OCI-LY3 (cell line): ENCODE results near the gene SLC49A4.

Experiments used
- H2AFZ ChIP-seq: fragments of 200-600, 300-600 bp; shearing (Covaris generic); 2 replicates; pipeline ENCODE4 v1.6.0; 2014; ENCODE audit warnings: antibody characterized with exemption, low read depth, low read length
- H3K27ac ChIP-seq: fragments of 200-600, 300-600 bp; sonication (generic); 2 replicates; pipeline ENCODE4 v1.5.1; 2014; ENCODE audit warnings: mild to moderate bottlenecking, low read length, moderate library complexity, mixed read lengths
- H3K27me3 ChIP-seq: fragments of 200-600, 300-600 bp; sonication (generic); 2 replicates; pipeline ENCODE4 v1.6.1; 2014; ENCODE audit warnings: low read depth, low read length, mixed read lengths
- H3K36me3 ChIP-seq: fragments of 200-600, 300-600 bp; sonication (generic); replicated peaks from 2 replicates; pipeline ENCODE3; 2014; ENCODE audit warnings: low read depth, low read length, mixed read lengths
- H3K4me1 ChIP-seq: fragments of 300-600, 200-600 bp; sonication (generic); 2 replicates; pipeline ENCODE4 v1.6.1; 2014; ENCODE audit warnings: low read length, mixed read lengths
- H3K4me2 ChIP-seq: fragments of 200-600, 300-600 bp; sonication (generic); 2 replicates; pipeline ENCODE4 v1.6.1; 2014; ENCODE audit warnings: low read length, mixed read lengths
- H3K4me3 ChIP-seq: fragments of 300-600, 200-600 bp; sonication (generic); 2 replicates; pipeline ENCODE4 v1.5.1; 2014; ENCODE audit warnings: antibody characterized with exemption, mild to moderate bottlenecking, low read length, moderate library complexity
- H3K79me2 ChIP-seq: fragments of 300-600, 200-600 bp; shearing (Covaris generic); 2 replicates; pipeline ENCODE4 v1.6.1; 2014; ENCODE audit warnings: mild to moderate bottlenecking, low read length, mixed read lengths
- H3K9ac ChIP-seq: fragments of 300-600, 200-600 bp; shearing (Covaris generic); 2 replicates; pipeline ENCODE4 v1.6.0; 2014; ENCODE audit warnings: mild to moderate bottlenecking, low read length, moderate library complexity
- H3K9me3 ChIP-seq: fragments of 200-600, 300-600 bp; shearing (Covaris generic); 2 replicates; pipeline ENCODE4 v1.6.1; 2014; ENCODE audit warnings: low read length, mixed read lengths; ENCODE audit not compliant: insufficient read depth
- H4K20me1 ChIP-seq: fragments of 200-600, 300-600 bp; sonication (generic); 2 replicates; pipeline ENCODE4 v1.6.1; 2016; ENCODE audit warnings: low read length, mixed read lengths; ENCODE audit not compliant: insufficient read depth
- CTCF ChIP-seq: fragments of 200-600, 300-600 bp; sonication (generic); IDR thresholded peaks from 2 replicates; pipeline ENCODE4 v1.5.1; 2014; ENCODE audit warnings: antibody characterized with exemption, low read length, low read depth
- EZH2phosphoT487 ChIP-seq: fragments of 200-600 bp; shearing (Covaris generic); IDR thresholded peaks from 2 replicates; pipeline ENCODE4 v1.6.1; 2018; ENCODE audit warnings: antibody characterized with exemption, mixed run types, low read depth

Gene SLC49A4

GRCh38 chr3:122880624-122881023 is 85.8 kb downstream of the SLC49A4 start:
- Histone ChIP-seq H2AFZ (no peak overlapping the region), H3K9ac (no peak overlapping the region), H3K9me3 (no peaks in the 10 kb centered on the region), H3K36me3 (no peaks in the 10 kb centered on the region), H3K4me3 (no peak overlapping the region), H3K79me2 (no peaks in the 10 kb centered on the region), H4K20me1 (no peaks in the 10 kb centered on the region), H3K4me2 (no peak overlapping the region), H3K27me3 (no peaks in the 10 kb centered on the region), H3K27ac (no peak overlapping the region), H3K4me1 (peaks cover 8% of the 10 kb centered on the region)
- TF ChIP-seq EZH2phosphoT487, result no peak

- H4K20me1 ChIP-seq, result no peaks in the 10 kb centered on the region
- no peaks in the 10 kb centered on the region for H3K9me3 ChIP-seq
- H3K36me3 ChIP-seq, result no peaks in the 10 kb centered on the region
- no peak overlapping the region for H3K4me2 ChIP-seq
- peaks cover 6% of the 10 kb centered on the region; the same call in 1 of the 2 replicates for H3K4me1 ChIP-seq
- H3K27ac ChIP-seq, result no peak overlapping the region
- TF ChIP-seq CTCF, result no peak
- TF ChIP-seq EZH2phosphoT487, result no peak
- H3K4me3 ChIP-seq, result no peak overlapping the region
- no peaks in the 10 kb centered on the region for H3K79me2 ChIP-seq
- H3K9ac ChIP-seq, result no peak overlapping the region
- H2AFZ ChIP-seq, result no peak overlapping the region
- no peaks in the 10 kb centered on the region for H3K27me3 ChIP-seq
Measured at GRCh38 chr3:122882361-122882947, 87.6 kb downstream of the SLC49A4 start.

DNA sequence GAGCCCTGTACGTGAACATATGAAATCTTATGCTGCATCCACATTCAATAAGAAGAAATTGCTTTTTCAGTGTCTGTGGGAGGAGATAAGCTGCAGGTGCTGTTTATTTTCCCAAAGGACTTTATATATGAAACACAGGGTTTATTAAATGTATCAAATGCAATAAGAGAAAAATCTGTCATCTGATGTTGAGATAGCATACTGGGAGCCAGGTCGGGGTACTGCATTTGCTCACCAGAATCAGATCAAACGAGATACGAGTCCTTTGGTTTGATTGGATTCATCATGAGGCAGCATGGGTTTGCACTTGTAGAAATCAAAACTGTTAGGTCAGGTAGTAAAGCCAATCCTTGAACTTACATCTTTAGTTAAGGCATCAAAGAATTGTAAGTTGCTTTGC is 91.4 kb downstream of the SLC49A4 start:
- H3K36me3 ChIP-seq, result no peaks in the 10 kb centered on the region
- no peaks in the 10 kb centered on the region for H3K79me2 ChIP-seq
- H2AFZ ChIP-seq, result no peak overlapping the region
- peaks cover 16% of the 10 kb centered on the region for H3K4me1 ChIP-seq
- no peak overlapping the region for H3K4me2 ChIP-seq
- no peak overlapping the region for H3K27ac ChIP-seq
- no peaks in the 10 kb centered on the region for H3K9me3 ChIP-seq
- no peaks in the 10 kb centered on the region for H3K27me3 ChIP-seq
- H3K9ac ChIP-seq, result no peak overlapping the region
- H4K20me1 ChIP-seq, result no peaks in the 10 kb centered on the region
- H3K4me3 ChIP-seq, result no peak overlapping the region
- TF ChIP-seq CTCF, result no peak
- no peak for TF ChIP-seq EZH2phosphoT487

GRCh38 chr3:122886946-122887345 is 92.1 kb downstream of the SLC49A4 start:
- Histone ChIP-seq H4K20me1 (no peaks in the 10 kb centered on the region), H3K4me3 (no peak overlapping the region), H3K9ac (no peak overlapping the region), H3K9me3 (no peaks in the 10 kb centered on the region), H3K4me2 (no peak overlapping the region), H3K36me3 (no peaks in the 10 kb centered on the region), H3K27me3 (no peaks in the 10 kb centered on the region), H2AFZ (no peak overlapping the region), H3K27ac (no peak overlapping the region), H3K4me1 (peaks cover 16% of the 10 kb centered on the region), H3K79me2 (no peaks in the 10 kb centered on the region)
- no peak for TF ChIP-seq EZH2phosphoT487

- H3K4me3 ChIP-seq, result no peak overlapping the region
- H3K9ac ChIP-seq, result no peak overlapping the region
- H3K79me2 ChIP-seq, result no peaks in the 10 kb centered on the region
- no peaks in the 10 kb centered on the region for H4K20me1 ChIP-seq
- no peaks in the 10 kb centered on the region for H3K36me3 ChIP-seq
- no peak overlapping the region for H3K4me2 ChIP-seq
- 0 out of 2 replicates have a peak, but pooled peaks cover 2% of the 10 kb centered on the region for H3K27me3 ChIP-seq
- H3K27ac ChIP-seq, result no peak overlapping the region
- TF ChIP-seq CTCF, result no peak
- no peak for TF ChIP-seq EZH2phosphoT487
- peaks cover 39% of the 10 kb centered on the region for H3K4me1 ChIP-seq
- H2AFZ ChIP-seq, result no peak overlapping the region
- no peaks in the 10 kb centered on the region for H3K9me3 ChIP-seq
Measured at GRCh38 chr3:122890077-122890719, 95.3 kb downstream of the SLC49A4 start.
